Measurements from ENCODE around the gene YIF1B. TPM values are rescaled to one million over a fixed set of nuclear protein-coding genes. Genes with fewer than 3 reads are reported as not detected.
A peak's percentile ranks its signal among the peaks of the same experiment; 100 is the strongest.

YIF1B gene
- total RNA-seq, 1 experiment from 2014 or later = 49.2 TPM

- ChIA-PET CTCF (interaction anchor here (0.7 kb wide), 1 partner anchor 9 kb away, joined by 3 read pairs; no protein-coding TSS in a partner anchor), POLR2A (interaction anchor here (5.6 kb wide), 1 partner anchor 57 kb away, joined by 45 read pairs; the partner anchor contains the start of gene SPINT2)
These were observed 7.5 kb upstream of the YIF1B start for GRCh38 chr19:38323291-38323690.

DNA sequence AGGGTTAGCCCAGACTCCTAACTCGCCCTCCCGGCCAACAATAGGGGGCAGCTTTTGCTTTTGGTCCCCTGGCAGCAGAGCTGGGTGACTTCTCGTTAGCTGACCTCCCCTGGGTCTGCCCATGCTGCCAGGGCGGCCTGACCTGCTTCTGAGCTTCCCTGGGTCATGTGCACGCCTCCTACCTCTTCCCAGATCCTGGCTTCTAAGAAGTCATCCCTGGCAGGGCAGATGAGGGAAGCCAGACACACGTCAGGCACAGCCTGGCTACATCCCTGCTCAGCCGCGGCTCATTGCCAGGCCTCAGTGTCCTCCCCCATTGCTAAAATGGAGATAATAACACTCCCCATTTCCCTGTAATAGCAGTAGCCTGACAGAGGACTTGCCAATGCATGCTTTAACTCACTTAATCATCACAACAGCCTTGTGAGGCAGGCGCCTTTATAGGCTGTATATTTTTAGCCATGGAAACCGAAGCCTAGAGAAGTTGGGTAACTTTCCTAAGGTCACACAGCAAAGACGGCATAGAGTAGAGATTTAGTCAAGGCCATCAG, 6.0 kb upstream of the YIF1B start:
- TF ChIP-seq, protein P1, sequence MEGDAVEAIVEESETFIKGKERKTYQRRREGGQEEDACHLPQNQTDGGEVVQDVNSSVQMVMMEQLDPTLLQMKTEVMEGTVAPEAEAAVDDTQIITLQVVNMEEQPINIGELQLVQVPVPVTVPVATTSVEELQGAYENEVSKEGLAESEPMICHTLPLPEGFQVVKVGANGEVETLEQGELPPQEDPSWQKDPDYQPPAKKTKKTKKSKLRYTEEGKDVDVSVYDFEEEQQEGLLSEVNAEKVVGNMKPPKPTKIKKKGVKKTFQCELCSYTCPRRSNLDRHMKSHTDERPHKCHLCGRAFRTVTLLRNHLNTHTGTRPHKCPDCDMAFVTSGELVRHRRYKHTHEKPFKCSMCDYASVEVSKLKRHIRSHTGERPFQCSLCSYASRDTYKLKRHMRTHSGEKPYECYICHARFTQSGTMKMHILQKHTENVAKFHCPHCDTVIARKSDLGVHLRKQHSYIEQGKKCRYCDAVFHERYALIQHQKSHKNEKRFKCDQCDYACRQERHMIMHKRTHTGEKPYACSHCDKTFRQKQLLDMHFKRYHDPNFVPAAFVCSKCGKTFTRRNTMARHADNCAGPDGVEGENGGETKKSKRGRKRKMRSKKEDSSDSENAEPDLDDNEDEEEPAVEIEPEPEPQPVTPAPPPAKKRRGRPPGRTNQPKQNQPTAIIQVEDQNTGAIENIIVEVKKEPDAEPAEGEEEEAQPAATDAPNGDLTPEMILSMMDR (IDR thresholded peaks at IDR 0.05; ENCODE audit: unreplicated experiment) = no peak
- no TSS peak for BruUV-seq (replicated peaks)
- Mint-ChIP-seq H3K9me3 (ENCODE audit: unreplicated experiment) (no peaks in the 10 kb centered on the region), H3K36me3 (ENCODE audit: insufficient read depth, unreplicated experiment) (peaks cover 5% of the 10 kb centered on the region), H3K27me3 (ENCODE audit: insufficient read depth, unreplicated experiment) (no peaks in the 10 kb centered on the region), H3K4me1 (ENCODE audit: insufficient read depth, unreplicated experiment) (peaks cover 29% of the 10 kb centered on the region), H3K4me3 (ENCODE audit: unreplicated experiment) (peak overlapping the region; percentile 66), H3K27ac (ENCODE audit: low read depth, unreplicated experiment) (peak overlapping the region; percentile 18)
- POLR2A ChIA-PET = interaction anchor here (0.5 to 5.6 kb wide), 6 partner anchors 13 to 419 kb away, joined by 3 to 49 read pairs (median 4); partner anchors contain the start of genes C19orf33, CATSPERG and SPINT2
- CTCF ChIA-PET = interaction anchor here (0.9 to 2.7 kb wide), 4 partner anchors 52 to 419 kb away, joined by 3 to 7 read pairs (median 4); partner anchors contain the start of gene PSMD8
- DNase-seq (ENCODE audit: unreplicated experiment) = peak; percentile 61
- intact Hi-C loops (cut with micrococcal nuclease) = no loop called here

More at GRCh38 chr19:38323291-38323690, 7.5 kb upstream of the YIF1B start:
- intact Hi-C loops (cut with micrococcal nuclease) = no loop called here
- H3K27ac Mint-ChIP-seq (ENCODE audit: low read depth, unreplicated experiment) = no peak overlapping the region
- BruUV-seq (replicated peaks) = no TSS peak
- H3K4me3 Mint-ChIP-seq (ENCODE audit: unreplicated experiment) = no peak overlapping the region
- H3K9me3 Mint-ChIP-seq (ENCODE audit: unreplicated experiment) = no peaks in the 10 kb centered on the region
- H3K36me3 Mint-ChIP-seq (ENCODE audit: insufficient read depth, unreplicated experiment) = peaks cover 5% of the 10 kb centered on the region
- no peaks in the 10 kb centered on the region for H3K27me3 Mint-ChIP-seq (ENCODE audit: insufficient read depth, unreplicated experiment)
- TF ChIP-seq, protein P1 (IDR thresholded peaks at IDR 0.05; ENCODE audit: unreplicated experiment) = no peak
- peaks cover 27% of the 10 kb centered on the region for H3K4me1 Mint-ChIP-seq (ENCODE audit: insufficient read depth, unreplicated experiment)
- DNase-seq (ENCODE audit: unreplicated experiment) = no peak

DNA sequence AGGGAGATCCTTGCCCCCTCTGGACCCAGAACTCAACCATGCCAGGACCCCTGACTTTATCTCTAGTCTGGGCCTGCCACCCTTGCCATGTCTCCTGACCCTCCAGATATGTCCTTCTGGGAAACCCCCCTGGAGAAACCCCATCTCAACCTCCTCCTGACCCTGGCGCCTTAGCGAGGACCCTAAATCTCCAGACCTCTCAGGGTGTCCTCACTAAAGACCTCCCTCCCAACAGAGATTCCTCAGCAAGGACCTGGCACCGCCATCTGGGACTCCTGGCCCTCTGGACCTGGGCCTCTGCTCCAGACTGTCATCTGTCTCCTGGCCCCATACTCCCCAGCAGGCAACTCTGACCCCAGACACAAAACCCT, 5.2 kb upstream of the YIF1B start:
- no TSS peak for BruUV-seq (replicated peaks)
- no peak for DNase-seq (ENCODE audit: unreplicated experiment)
- Mint-ChIP-seq H3K27ac (ENCODE audit: low read depth, unreplicated experiment) (no peak overlapping the region), H3K9me3 (ENCODE audit: unreplicated experiment) (no peaks in the 10 kb centered on the region), H3K4me1 (ENCODE audit: insufficient read depth, unreplicated experiment) (peaks cover 29% of the 10 kb centered on the region), H3K36me3 (ENCODE audit: insufficient read depth, unreplicated experiment) (peaks cover 5% of the 10 kb centered on the region), H3K27me3 (ENCODE audit: insufficient read depth, unreplicated experiment) (no peaks in the 10 kb centered on the region), H3K4me3 (ENCODE audit: unreplicated experiment) (peak overlapping the region; percentile 66)
- CTCF ChIA-PET = interaction anchor here (1.2 to 2.7 kb wide), 5 partner anchors 53 to 418 kb away, joined by 3 to 7 read pairs (median 5); partner anchors contain the start of gene PSMD8
- POLR2A ChIA-PET = interaction anchor here (0.8 to 5.6 kb wide), 3 partner anchors 15 to 55 kb away, joined by 3 to 49 read pairs (median 45); partner anchors contain the start of genes C19orf33, CATSPERG and SPINT2
- intact Hi-C loops (cut with micrococcal nuclease) = no loop called here
- TF ChIP-seq, protein P1 (IDR thresholded peaks at IDR 0.05; ENCODE audit: unreplicated experiment) = no peak

DNA sequence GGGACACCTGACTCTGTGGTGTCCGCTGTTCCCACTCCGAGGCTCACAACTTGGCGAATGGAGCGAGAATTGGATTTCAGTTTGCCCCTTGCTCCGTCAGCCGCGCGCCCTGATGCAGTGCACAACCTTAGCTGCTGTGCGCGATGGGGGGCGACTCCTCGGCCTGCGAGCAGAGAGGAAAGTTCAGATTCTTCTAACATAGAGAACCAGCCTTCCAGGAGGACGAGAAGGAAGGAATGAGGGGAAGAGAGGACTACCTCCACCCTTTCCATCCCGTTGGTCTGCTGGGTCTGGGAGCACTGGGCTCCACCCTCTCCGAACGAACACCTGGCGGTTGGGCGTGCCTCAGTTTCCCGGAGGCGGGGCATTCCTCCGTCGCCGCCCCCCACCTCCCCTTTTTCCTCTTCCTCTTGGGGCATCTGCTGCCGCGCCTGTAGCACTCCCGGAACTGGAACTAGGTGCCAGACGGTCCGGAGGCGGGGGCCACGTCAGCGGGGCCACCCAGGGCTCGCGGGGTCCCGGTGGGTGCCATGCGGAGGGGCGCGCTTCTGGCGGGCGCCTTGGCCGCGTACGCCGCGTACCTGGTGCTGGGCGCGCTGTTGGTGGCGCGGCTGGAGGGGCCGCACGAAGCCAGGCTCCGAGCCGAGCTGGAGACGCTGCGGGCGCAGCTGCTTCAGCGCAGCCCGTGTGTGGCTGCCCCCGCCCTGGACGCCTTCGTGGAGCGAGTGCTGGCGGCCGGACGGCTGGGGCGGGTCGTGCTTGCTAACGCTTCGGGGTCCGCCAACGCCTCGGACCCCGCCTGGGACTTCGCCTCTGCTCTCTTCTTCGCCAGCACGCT, 3.9 kb upstream of the YIF1B start, which contains the start of gene KCNK6:
Gene KCNK6, plus strand, starts transcription at position 425 of the 838 bp plus-strand sequence. Its CDS starts 106 bp downstream, at position 531.
- H3K9me3 Mint-ChIP-seq (ENCODE audit: unreplicated experiment) = no peaks in the 10 kb centered on the region
- TSS peak; percentile 12 for BruUV-seq (replicated peaks)

More for the DNA sequence above, 3.9 kb upstream of the YIF1B start, which contains the start of gene KCNK6:
- peaks cover 29% of the 10 kb centered on the region for H3K4me1 Mint-ChIP-seq (ENCODE audit: insufficient read depth, unreplicated experiment)
- CTCF ChIA-PET = interaction anchor here (0.6 to 2.7 kb wide), 10 partner anchors 16 to 227 kb away, joined by 3 to 7 read pairs (median 4); partner anchors contain the start of genes CATSPERG and PSMD8
- TF ChIP-seq, protein P1 (IDR thresholded peaks at IDR 0.05; ENCODE audit: unreplicated experiment) = no peak
- no peak for DNase-seq (ENCODE audit: unreplicated experiment)
- peak within 1 kb of the TSS; percentile 66 for H3K4me3 Mint-ChIP-seq (ENCODE audit: unreplicated experiment)
- intact Hi-C loops (cut with micrococcal nuclease) = no loop called here
- POLR2A ChIA-PET = interaction anchor here (1.0 to 5.6 kb wide), 7 partner anchors 9 to 532 kb away, joined by 3 to 49 read pairs (median 8); partner anchors contain the start of genes C19orf33, CATSPERG, PSMD8 and SPINT2
- peaks cover 5% of the 10 kb centered on the region for H3K36me3 Mint-ChIP-seq (ENCODE audit: insufficient read depth, unreplicated experiment)
- peak within 1 kb of the TSS; percentile 59 for H3K27ac Mint-ChIP-seq (ENCODE audit: low read depth, unreplicated experiment)
- H3K27me3 Mint-ChIP-seq (ENCODE audit: insufficient read depth, unreplicated experiment) = no peaks in the 10 kb centered on the region

Measured in MCF 10A (cell line).